ENCODE data around the gene PRLH.

Gene PRLH

DNA sequence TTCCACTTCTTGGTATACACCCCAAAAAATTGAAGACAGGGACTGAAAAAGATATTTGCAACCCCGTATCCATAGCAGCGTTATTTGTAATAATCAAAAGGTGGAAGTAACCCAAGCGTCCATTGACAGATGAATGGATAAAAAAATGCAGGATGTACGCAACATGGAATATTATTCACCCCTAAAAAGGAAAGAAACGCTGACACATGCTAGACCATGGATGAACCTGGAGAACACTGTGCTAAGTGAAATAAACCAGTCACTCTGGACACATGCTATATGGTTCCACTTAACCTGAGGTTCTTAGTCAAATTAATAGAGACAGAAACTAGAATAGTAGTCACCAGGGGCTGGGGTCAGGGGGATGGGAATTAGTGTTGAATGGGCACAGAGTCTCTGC, 38.6 kb upstream of the PRLH start:
- H3K9ac ChIP-seq (ENCODE audit: insufficient read length): no peak overlapping the region
- no peak for DNase-seq (ENCODE audit: low read depth, low spot score)
- no peaks in the 10 kb centered on the region for H3K9me3 ChIP-seq (ENCODE audit: low read depth, low read length)
- no peak overlapping the region for H3K4me3 ChIP-seq
- H3K27ac ChIP-seq: no peak overlapping the region
- TF ChIP-seq FOXP2 (optimal IDR thresholded peaks at IDR 0.05; ENCODE audit: control extremely low read depth, extremely low read length, insufficient read depth) (no peak), POLR2AphosphoS5 (IDR thresholded peaks at IDR 0.05; ENCODE audit: borderline replicate concordance, low read depth, low read length) (no peak), EZH2 (IDR thresholded peaks at IDR 0.05) (no peak)
- H3K36me3 ChIP-seq (ENCODE audit: insufficient read depth, low read length): no peaks in the 10 kb centered on the region

DNA sequence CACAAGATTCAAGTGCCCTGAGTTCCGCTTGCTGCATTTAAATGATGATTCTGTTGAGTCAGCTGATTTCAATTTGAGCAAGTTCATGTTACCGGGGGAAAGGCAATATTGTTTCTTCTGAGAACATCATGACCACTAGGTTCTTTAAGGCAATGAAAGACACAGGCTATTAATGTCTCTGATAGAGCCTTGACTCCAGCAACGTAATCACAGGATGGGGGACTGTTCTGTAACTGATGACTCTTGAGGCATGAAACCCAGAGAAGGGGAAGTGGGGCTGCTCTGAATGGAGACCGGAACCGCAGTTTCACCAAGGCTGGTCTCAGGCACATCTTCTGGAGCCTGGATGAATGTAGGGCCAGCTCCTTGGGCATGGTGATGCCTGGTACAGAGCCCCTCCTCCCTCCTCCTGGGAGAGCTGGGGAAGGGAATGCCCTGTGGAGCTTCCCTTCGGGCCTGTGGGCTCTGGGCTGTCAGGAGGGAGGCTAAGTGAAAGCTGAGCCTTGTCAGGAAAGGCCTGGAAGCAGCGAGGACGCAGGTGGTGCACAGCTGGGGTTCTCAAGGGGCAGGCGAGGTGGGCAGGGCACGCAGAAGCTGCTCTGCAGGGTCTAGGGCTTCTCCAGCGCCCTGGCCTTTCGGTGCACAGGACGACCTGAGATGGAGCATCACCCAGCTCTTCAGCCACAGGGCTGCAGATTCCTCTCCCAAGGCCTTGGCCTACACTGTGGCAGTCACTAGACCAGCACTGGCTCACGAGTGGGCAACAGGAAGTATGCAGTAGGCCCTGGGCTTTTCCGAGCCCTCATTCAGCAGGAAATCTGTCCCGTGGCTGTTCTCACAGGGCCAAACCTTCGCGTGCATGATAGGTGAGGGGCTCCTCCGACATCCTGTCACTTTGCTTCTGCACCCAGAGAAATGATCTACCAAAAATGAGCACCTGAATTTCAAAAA, 36.6 kb upstream of the PRLH start:
- no peak overlapping the region for H3K4me3 ChIP-seq
- no peak overlapping the region for H3K27ac ChIP-seq
- H3K9ac ChIP-seq (ENCODE audit: insufficient read length): no peak overlapping the region
- TF ChIP-seq EZH2 (IDR thresholded peaks at IDR 0.05) (no peak), POLR2AphosphoS5 (IDR thresholded peaks at IDR 0.05; ENCODE audit: borderline replicate concordance, low read depth, low read length) (no peak), FOXP2 (optimal IDR thresholded peaks at IDR 0.05; ENCODE audit: control extremely low read depth, extremely low read length, insufficient read depth) (no peak)
- no peaks in the 10 kb centered on the region for H3K9me3 ChIP-seq (ENCODE audit: low read depth, low read length)
- no peak for DNase-seq (ENCODE audit: low read depth, low spot score)
- H3K36me3 ChIP-seq (ENCODE audit: insufficient read depth, low read length): no peaks in the 10 kb centered on the region

DNA sequence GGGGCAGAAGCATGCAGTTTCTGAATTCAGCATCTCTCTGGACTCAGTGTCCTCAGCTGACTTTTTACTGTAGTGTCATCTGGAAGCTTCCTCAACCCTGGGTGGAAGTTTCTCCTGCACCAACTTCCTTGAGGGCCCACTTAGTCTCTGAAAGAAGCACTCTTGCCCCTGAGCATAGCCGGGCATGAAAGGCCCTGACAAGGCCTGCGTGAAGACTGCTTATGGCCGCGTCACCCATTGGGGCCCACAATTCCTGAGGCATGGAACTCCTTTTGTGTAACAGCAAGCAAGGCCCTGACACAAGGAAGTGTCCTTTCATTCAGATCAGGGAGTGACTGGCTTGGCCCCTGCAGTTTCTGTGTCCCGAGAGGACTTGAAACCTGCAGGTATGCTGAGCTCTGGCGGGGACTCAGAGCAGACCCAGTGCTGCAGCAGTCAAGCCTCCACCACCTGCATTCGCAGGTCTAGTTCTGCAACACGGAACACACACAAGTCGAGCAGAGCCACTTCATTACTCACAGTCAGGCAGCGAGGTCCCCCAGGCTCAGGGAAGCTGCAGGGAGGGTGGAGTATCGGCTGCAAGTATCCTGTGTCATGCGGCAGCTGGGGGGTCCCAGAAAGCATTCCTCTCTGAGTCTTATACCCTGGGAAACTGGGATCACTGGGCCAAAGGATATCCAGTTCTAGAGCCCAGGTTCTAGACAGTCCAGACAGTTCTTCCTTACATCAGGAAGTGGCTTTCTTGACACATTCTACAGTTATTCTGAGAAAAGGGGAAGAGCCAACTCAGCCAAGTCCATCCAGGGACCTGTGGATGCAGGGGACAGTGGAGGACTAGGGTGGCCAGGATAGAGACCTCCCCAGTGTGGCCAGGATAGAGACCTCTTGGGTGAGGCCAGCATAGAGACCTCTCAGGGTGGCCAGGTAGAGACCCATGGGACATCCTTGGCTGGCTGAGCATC, 35.6 kb upstream of the PRLH start:
- H3K27ac ChIP-seq: no peak overlapping the region

DNA sequence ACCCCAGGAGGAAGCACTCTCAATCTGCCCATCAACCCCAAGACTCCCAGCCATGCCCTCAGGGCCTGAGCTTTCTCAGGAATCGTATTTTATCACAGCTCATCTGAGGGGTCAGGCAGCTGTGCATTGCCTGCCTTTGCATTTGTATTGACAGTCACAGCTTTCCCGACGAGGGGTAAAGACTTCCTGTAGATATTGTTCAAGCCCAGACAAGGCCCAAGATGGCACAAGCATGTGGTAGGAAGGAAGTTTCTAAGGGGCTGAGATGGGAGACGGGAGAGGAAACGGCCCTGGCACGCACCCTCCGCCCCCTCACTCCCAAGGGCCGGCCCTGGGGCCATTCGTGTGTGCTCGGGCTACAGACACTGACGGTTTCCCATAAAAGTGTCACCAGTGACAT, 34.2 kb upstream of the PRLH start:
- no peak overlapping the region for H3K4me3 ChIP-seq
- no peak overlapping the region for H3K9ac ChIP-seq (ENCODE audit: insufficient read length)
- H3K9me3 ChIP-seq (ENCODE audit: low read depth, low read length): no peaks in the 10 kb centered on the region
- DNase-seq (ENCODE audit: low read depth, low spot score): no peak
- no peaks in the 10 kb centered on the region for H3K36me3 ChIP-seq (ENCODE audit: insufficient read depth, low read length)
- H3K27ac ChIP-seq: no peak overlapping the region
- TF ChIP-seq EZH2 (IDR thresholded peaks at IDR 0.05): no peak
- no peak for TF ChIP-seq FOXP2 (optimal IDR thresholded peaks at IDR 0.05; ENCODE audit: control extremely low read depth, extremely low read length, insufficient read depth)
- no peak for TF ChIP-seq POLR2AphosphoS5 (IDR thresholded peaks at IDR 0.05; ENCODE audit: borderline replicate concordance, low read depth, low read length)

More for the DNA sequence above, 35.6 kb upstream of the PRLH start:
- no peak overlapping the region for H3K9ac ChIP-seq (ENCODE audit: insufficient read length)
- no peaks in the 10 kb centered on the region for H3K36me3 ChIP-seq (ENCODE audit: insufficient read depth, low read length)
- TF ChIP-seq POLR2AphosphoS5 (IDR thresholded peaks at IDR 0.05; ENCODE audit: borderline replicate concordance, low read depth, low read length): no peak
- TF ChIP-seq EZH2 (IDR thresholded peaks at IDR 0.05): no peak
- no peaks in the 10 kb centered on the region for H3K9me3 ChIP-seq (ENCODE audit: low read depth, low read length)
- no peak for DNase-seq (ENCODE audit: low read depth, low spot score)
- H3K4me3 ChIP-seq: no peak overlapping the region

DNA sequence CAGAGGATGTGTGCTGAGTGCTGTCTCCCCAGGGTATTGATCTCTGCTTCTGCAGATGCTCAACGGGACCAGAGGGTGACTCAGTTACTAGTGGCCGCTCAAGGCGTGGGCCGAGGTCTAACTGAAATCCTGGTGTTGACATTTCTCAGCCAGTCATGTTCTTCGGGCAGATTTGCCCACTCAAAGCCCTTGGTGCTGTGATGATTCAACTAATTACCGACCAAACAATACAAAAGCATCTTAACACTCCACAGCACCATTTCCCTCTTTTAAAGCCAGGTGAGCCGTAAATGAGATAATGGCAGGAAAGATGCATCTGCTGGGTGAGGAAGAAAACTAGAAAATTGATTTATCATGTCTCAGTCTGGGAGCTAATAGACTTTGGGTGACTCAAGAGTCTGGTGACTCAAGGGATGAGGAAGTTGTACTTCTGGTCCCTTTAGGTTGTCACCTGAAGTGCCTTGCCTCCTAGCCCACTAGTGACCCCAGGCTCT, 32.7 kb upstream of the PRLH start:
- Histone ChIP-seq H3K27ac (no peak overlapping the region), H3K9ac (ENCODE audit: insufficient read length) (no peak overlapping the region), H3K4me3 (no peak overlapping the region), H3K9me3 (ENCODE audit: low read depth, low read length) (no peaks in the 10 kb centered on the region), H3K36me3 (ENCODE audit: insufficient read depth, low read length) (no peaks in the 10 kb centered on the region)
- no peak for DNase-seq (ENCODE audit: low read depth, low spot score)
- TF ChIP-seq POLR2AphosphoS5 (IDR thresholded peaks at IDR 0.05; ENCODE audit: borderline replicate concordance, low read depth, low read length) (no peak), EZH2 (IDR thresholded peaks at IDR 0.05) (no peak), FOXP2 (optimal IDR thresholded peaks at IDR 0.05; ENCODE audit: control extremely low read depth, extremely low read length, insufficient read depth) (no peak)

DNA sequence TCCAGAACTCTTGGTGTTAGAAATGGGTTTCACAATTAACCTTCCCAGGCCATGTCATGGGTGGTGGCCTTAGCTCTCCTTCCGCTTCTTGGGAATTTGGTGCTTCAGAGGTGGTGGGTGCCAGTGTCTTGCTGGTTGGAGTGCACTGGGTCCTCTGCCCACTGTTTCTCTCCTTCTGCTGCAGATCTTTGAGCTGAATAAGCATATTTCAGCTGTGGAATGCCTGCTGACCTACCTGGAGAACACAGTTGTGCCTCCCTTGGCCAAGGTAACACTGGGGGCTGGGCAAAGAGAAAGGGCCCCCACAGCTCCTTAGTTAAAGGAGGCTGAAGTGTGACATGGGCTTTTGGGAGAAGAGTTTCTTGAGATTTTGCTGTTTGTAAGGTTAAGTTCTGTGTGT, 32.0 kb upstream of the PRLH start:
- Histone ChIP-seq H3K9me3 (ENCODE audit: low read depth, low read length) (no peaks in the 10 kb centered on the region), H3K4me3 (no peak overlapping the region), H3K27ac (no peak overlapping the region), H3K36me3 (ENCODE audit: insufficient read depth, low read length) (no peaks in the 10 kb centered on the region), H3K9ac (ENCODE audit: insufficient read length) (no peak overlapping the region)
- no peak for DNase-seq (ENCODE audit: low read depth, low spot score)
- TF ChIP-seq FOXP2 (optimal IDR thresholded peaks at IDR 0.05; ENCODE audit: control extremely low read depth, extremely low read length, insufficient read depth) (no peak), EZH2 (IDR thresholded peaks at IDR 0.05) (no peak), POLR2AphosphoS5 (IDR thresholded peaks at IDR 0.05; ENCODE audit: borderline replicate concordance, low read depth, low read length) (no peak)

DNA sequence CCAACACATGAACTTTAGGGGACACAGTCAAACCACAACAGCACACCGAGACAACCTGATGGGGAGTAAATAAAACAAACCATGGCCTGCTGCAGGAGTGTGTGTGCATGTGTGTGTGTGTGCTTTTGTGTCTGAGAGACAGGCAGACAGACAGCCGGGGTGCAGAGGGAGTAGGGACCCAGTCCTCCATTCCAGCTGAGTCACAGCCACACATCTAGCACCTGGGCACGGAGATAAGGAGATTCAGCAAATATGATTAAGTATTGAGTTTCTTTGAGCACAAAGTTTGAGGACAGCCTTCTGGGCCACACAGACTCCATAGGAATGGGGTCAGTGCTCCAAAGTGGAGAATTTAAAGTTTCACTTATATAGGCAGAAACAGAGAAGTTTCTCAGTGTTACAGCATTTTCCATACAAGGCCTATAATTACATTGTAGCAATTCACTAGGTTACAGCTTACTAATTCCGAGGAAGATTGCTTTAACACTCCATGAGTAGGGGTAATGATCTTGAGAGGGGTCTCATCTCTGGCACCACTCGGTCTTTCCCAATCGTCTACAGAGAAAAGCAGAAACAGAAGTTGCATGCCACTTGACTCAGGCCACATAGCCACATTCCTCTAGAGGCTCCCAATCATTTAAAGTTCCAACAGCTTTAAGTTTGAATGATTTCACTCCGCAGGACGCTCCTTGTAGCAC, 30.8 kb upstream of the PRLH start:
- H3K36me3 ChIP-seq (ENCODE audit: insufficient read depth, low read length): no peaks in the 10 kb centered on the region
- no peak for DNase-seq (ENCODE audit: low read depth, low spot score)
- H3K9me3 ChIP-seq (ENCODE audit: low read depth, low read length): no peaks in the 10 kb centered on the region
- no peak overlapping the region for H3K9ac ChIP-seq (ENCODE audit: insufficient read length)
- no peak overlapping the region for H3K4me3 ChIP-seq
- no peak overlapping the region for H3K27ac ChIP-seq
- no peak for TF ChIP-seq FOXP2 (optimal IDR thresholded peaks at IDR 0.05; ENCODE audit: control extremely low read depth, extremely low read length, insufficient read depth)
- TF ChIP-seq EZH2 (IDR thresholded peaks at IDR 0.05): no peak
- TF ChIP-seq POLR2AphosphoS5 (IDR thresholded peaks at IDR 0.05; ENCODE audit: borderline replicate concordance, low read depth, low read length): no peak
